SK-N-MC (cell line): ENCODE measurements around the gene SNX32.

Experiments used
- EZH2 ChIP-seq: fragments of 200-600 bp; sonication (generic); IDR thresholded peaks from one replicate; pipeline ENCODE4 v1.6.1; 2017; ENCODE audit warnings: antibody characterized with exemption
- FOXP2 ChIP-seq: optimal IDR thresholded peaks from 2 replicates; pipeline ENCODE3; 2011; ENCODE audit warnings: mild to moderate bottlenecking, moderate library complexity; ENCODE audit not compliant: insufficient read depth; ENCODE audit errors: extremely low read length, control extremely low read depth
- POLR2AphosphoS5 ChIP-seq: IDR thresholded peaks from 2 replicates; pipeline ENCODE4 v1.6.1; 2012; ENCODE audit warnings: mild to moderate bottlenecking, low read depth, low read length, borderline replicate concordance

- TF ChIP-seq POLR2AphosphoS5, result no peak
- TF ChIP-seq EZH2, result no peak
- TF ChIP-seq FOXP2, result no peak
Observed at GRCh38 chr11:65802841-65803240, 30.9 kb upstream of the SNX32 start.
